SU-DHL-6 (cell line): Measurements from ENCODE around the gene WWP2.

Experiments used
- CTCF ChIP-seq: fragments of 200-600 bp; sonication (generic); IDR thresholded peaks from one replicate; pipeline ENCODE4 v1.5.1; 2017; ENCODE audit warnings: antibody characterized with exemption, mild to moderate bottlenecking, low read length, moderate library complexity; ENCODE audit not compliant: insufficient read depth, poor library complexity, severe bottlenecking
- EZH2phosphoT487 ChIP-seq: fragments of 200-600 bp; sonication (generic), shearing (Covaris generic); conservative IDR thresholded peaks from 2 replicates; pipeline ENCODE4 v1.6.1; 2018; ENCODE audit warnings: mild to moderate bottlenecking, antibody characterized with exemption, low read length, moderate library complexity, mixed read lengths

DNA sequence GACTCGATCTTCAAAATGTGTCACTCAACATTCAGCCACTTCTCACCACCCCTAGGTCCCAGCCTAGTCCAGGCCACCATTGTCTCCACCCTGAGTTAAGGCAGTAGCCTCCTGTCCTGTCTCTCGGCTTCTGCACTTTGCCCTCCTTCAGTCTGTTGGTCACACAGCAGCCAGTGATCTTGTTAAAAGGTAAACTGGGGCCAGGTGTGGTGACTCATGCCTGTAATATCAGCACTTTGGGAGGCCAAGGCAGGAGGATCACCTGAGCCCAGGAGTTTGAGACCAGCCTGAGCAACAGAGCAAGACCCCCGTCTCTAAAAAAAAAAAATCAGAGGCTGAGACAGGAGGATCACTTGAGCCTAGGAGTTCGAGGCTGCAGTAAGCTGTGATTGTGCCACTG is 25.8 kb downstream of the WWP2 start:
- TF ChIP-seq CTCF (no peak), EZH2phosphoT487 (no peak)
